Neural cell (in vitro differentiated cells): ENCODE data around the gene ADIPOQ. TPM values are rescaled to one million over a fixed set of nuclear protein-coding genes. Genes with fewer than 3 reads are reported as not detected.
"Not testable (repeated sequence)": the region's sequence is repeated elsewhere in the genome, so short reads cannot be mapped to it uniquely, and the experiment has no call there.

Source experiments
- H2AFZ ChIP-seq: fragments of 200-600, 300-800 bp; sonication (generic), shearing (Covaris generic); 2 replicates; pipeline ENCODE4 v1.6.0; 2014; ENCODE audit warnings: low read depth, mild to moderate bottlenecking, antibody characterized with exemption, low read length, moderate library complexity
- H3F3A ChIP-seq: fragments of 200-600 bp; shearing (Covaris generic); 2 replicates; pipeline ENCODE4 v1.6.1; 2016; ENCODE audit warnings: mild to moderate bottlenecking, moderate library complexity, mixed read lengths, antibody characterized with exemption, low read length; ENCODE audit not compliant: insufficient read depth, poor library complexity, severe bottlenecking
- H3K27ac ChIP-seq: fragments of 200-600, 300-800 bp; sonication (generic), shearing (Covaris generic); 2 replicates; pipeline ENCODE4 v1.5.1; 2014; ENCODE audit warnings: mild to moderate bottlenecking, low read length, moderate library complexity
- H3K27me3 ChIP-seq: fragments of 300-800, 200-600 bp; sonication (generic), shearing (Covaris generic); 2 replicates; pipeline ENCODE4 v1.6.0; 2014; ENCODE audit warnings: mild to moderate bottlenecking, low read depth, low read length, moderate library complexity; ENCODE audit not compliant: insufficient read depth
- H3K36me3 ChIP-seq: fragments of 300-800, 200-600 bp; sonication (generic), shearing (Covaris generic); 2 replicates; pipeline ENCODE4 v1.5.1; 2014; ENCODE audit warnings: mild to moderate bottlenecking, antibody characterized with exemption, low read length, moderate library complexity; ENCODE audit not compliant: insufficient read depth
- H3K4me2 ChIP-seq: fragments of 300-800, 200-600 bp; sonication (generic), shearing (Covaris generic); 2 replicates; pipeline ENCODE4 v1.6.0; 2014; ENCODE audit warnings: mild to moderate bottlenecking, low read length
- H3K4me3 ChIP-seq: fragments of 300-800, 200-600 bp; sonication (generic), shearing (Covaris generic); 2 replicates; pipeline ENCODE4 v1.5.1; 2014; ENCODE audit warnings: mild to moderate bottlenecking, low read length, moderate library complexity
- H3K79me2 ChIP-seq: fragments of 200-600 bp; shearing (Covaris generic); replicated peaks from 2 replicates; pipeline ENCODE4 v1.6.0; 2014; ENCODE audit warnings: mild to moderate bottlenecking, low read length, moderate library complexity; ENCODE audit not compliant: insufficient read depth
- H3K9ac ChIP-seq: fragments of 300-800, 200-600 bp; sonication (generic), shearing (Covaris generic); 2 replicates; pipeline ENCODE4 v1.6.1; 2016; ENCODE audit warnings: mild to moderate bottlenecking, low read length, mixed read lengths
- H3K9me2 ChIP-seq: fragments of 200-600 bp; shearing (Covaris generic); 2 replicates; pipeline ENCODE4 v1.6.1; 2016; ENCODE audit warnings: mild to moderate bottlenecking, low read length, mixed read lengths; ENCODE audit not compliant: insufficient read depth
- H3K9me3 ChIP-seq: fragments of 200-600, 300-800 bp; sonication (generic), shearing (Covaris generic); 2 replicates; pipeline ENCODE4 v1.6.1; 2016; ENCODE audit warnings: mild to moderate bottlenecking, mixed run types, low read length, moderate library complexity, mixed read lengths
- H4K20me1 ChIP-seq: fragments of 200-600 bp; shearing (Covaris generic); 2 replicates; pipeline ENCODE4 v1.6.1; 2016; ENCODE audit warnings: mild to moderate bottlenecking, mixed run types; ENCODE audit not compliant: insufficient read depth
- CTCF ChIP-seq: fragments of 450-650 bp; IDR thresholded peaks from 2 replicates; pipeline ENCODE4 v1.5.1; 2014; ENCODE audit warnings: antibody characterized with exemption, mild to moderate bottlenecking, moderate library complexity; ENCODE audit not compliant: poor library complexity, severe bottlenecking
- EP300 ChIP-seq: fragments of 450-650 bp; conservative IDR thresholded peaks from 2 replicates; pipeline ENCODE4 v1.6.1; 2014; ENCODE audit warnings: antibody characterized with exemption, mild to moderate bottlenecking, moderate library complexity; ENCODE audit not compliant: poor library complexity, severe bottlenecking
- EZH2 ChIP-seq: fragments of 200-600, 300-800 bp; shearing (Covaris generic), sonication (generic); IDR thresholded peaks from 2 replicates; pipeline ENCODE4 v1.6.1; 2014; ENCODE audit warnings: antibody characterized with exemption, low read length, borderline replicate concordance, mild to moderate bottlenecking; ENCODE audit not compliant: insufficient read depth, poor library complexity, severe bottlenecking
- MXI1 ChIP-seq: fragments of 450-650 bp; conservative IDR thresholded peaks from 2 replicates; pipeline ENCODE4 v1.6.1; 2014; ENCODE audit warnings: antibody characterized with exemption, mild to moderate bottlenecking; ENCODE audit not compliant: poor library complexity, severe bottlenecking
- POLR2AphosphoS5 ChIP-seq: IDR thresholded peaks from 2 replicates; pipeline ENCODE4 v1.6.1; 2012
- RAD21 ChIP-seq: fragments of 450-650 bp; conservative IDR thresholded peaks from 2 replicates; pipeline ENCODE4 v1.6.1; 2014; ENCODE audit warnings: antibody characterized with exemption, mild to moderate bottlenecking, moderate library complexity
- REST ChIP-seq: IDR thresholded peaks from 2 replicates; pipeline ENCODE4 v1.6.1; 2012; ENCODE audit warnings: borderline replicate concordance
- SMC3 ChIP-seq: fragments of 450-650 bp; conservative IDR thresholded peaks from 2 replicates; pipeline ENCODE4 v1.6.1; 2014; ENCODE audit warnings: antibody characterized with exemption, mild to moderate bottlenecking, moderate library complexity; ENCODE audit not compliant: poor library complexity
- TAF1 ChIP-seq: IDR thresholded peaks from 2 replicates; pipeline ENCODE4 v1.6.1; 2012; ENCODE audit warnings: low read depth
- polyA plus RNA-seq: library from polyadenylated mRNA; depleted of rRNA; stranded (reverse); fragments of >200 nt; gene quantifications from 2 replicates; pipeline ENCODE4 v1.2.3, GENCODE V29; 2014

Gene ADIPOQ
- polyA plus RNA-seq, 1 donor from 2014 or later = not detected

GRCh38 chr3:186887507-186887938 is 45.0 kb downstream of the ADIPOQ start:
- not testable (repeated sequence) for H3K9me3 ChIP-seq, H3K79me2 ChIP-seq, H3K9ac ChIP-seq, H3K27me3 ChIP-seq, H3K27ac ChIP-seq, H3K4me3 ChIP-seq, H3F3A ChIP-seq, H2AFZ ChIP-seq, H3K4me2 ChIP-seq, H4K20me1 ChIP-seq, H3K36me3 ChIP-seq, H3K9me2 ChIP-seq

GRCh38 chr3:186888569-186888968 is 46.1 kb downstream of the ADIPOQ start:
- Histone ChIP-seq H3K9ac (no peak overlapping the region), H3K27me3 (no peaks in the 10 kb centered on the region), H3K9me2 (no peaks in the 10 kb centered on the region), H3K27ac (no peak overlapping the region), H3K9me3 (no peaks in the 10 kb centered on the region), H3K79me2 (no peaks in the 10 kb centered on the region), H3K4me2 (no peak overlapping the region), H4K20me1 (no peaks in the 10 kb centered on the region), H3F3A (no peaks in the 10 kb centered on the region), H3K36me3 (no peaks in the 10 kb centered on the region), H3K4me3 (no peak overlapping the region), H2AFZ (no peak overlapping the region)
- TF ChIP-seq SMC3 = no peak
- no peak for TF ChIP-seq RAD21
- TF ChIP-seq POLR2AphosphoS5 = no peak
- TF ChIP-seq TAF1 = no peak
- no peak for TF ChIP-seq CTCF
- no peak for TF ChIP-seq REST
- TF ChIP-seq MXI1 = no peak
- TF ChIP-seq EP300 = no peak
- no peak for TF ChIP-seq EZH2

GRCh38 chr3:186889698-186890097 is 47.2 kb downstream of the ADIPOQ start:
- not testable (repeated sequence) for H3K27ac ChIP-seq, H3K9me2 ChIP-seq, H3K79me2 ChIP-seq, H2AFZ ChIP-seq, H3K36me3 ChIP-seq, H3K9me3 ChIP-seq, H3K27me3 ChIP-seq, H3K9ac ChIP-seq, H3K4me3 ChIP-seq, H3K4me2 ChIP-seq, H4K20me1 ChIP-seq, H3F3A ChIP-seq
